ENCODE data around the gene HOXB4. TPM values are rescaled to one million over a fixed set of nuclear protein-coding genes. Genes with fewer than 3 reads are reported as not detected.

HOXB4 gene
- total RNA-seq, 1 donor, result 1.7 TPM

GRCh38 chr17:48624118-48624517 lies 46.0 kb upstream of the HOXB4 start:
- DNase-seq (ENCODE audit: low read depth), result no peak
- TF ChIP-seq CTCF (IDR thresholded peaks at IDR 0.05; ENCODE audit: insufficient read depth, low read depth, low read length), result no peak
- H3K4me3 ChIP-seq (ENCODE audit: low read depth, low read length), result no peak overlapping the region

GRCh38 chr17:48623583-48623982 lies 45.4 kb upstream of the HOXB4 start:
- no peak for DNase-seq (ENCODE audit: low read depth)
- H3K4me3 ChIP-seq (ENCODE audit: low read depth, low read length), result no peak overlapping the region
- TF ChIP-seq CTCF (IDR thresholded peaks at IDR 0.05; ENCODE audit: insufficient read depth, low read depth, low read length), result no peak

- no peak for DNase-seq (ENCODE audit: low read depth)
- H3K4me3 ChIP-seq (ENCODE audit: low read depth, low read length), result no peak overlapping the region
- no peak for TF ChIP-seq CTCF (IDR thresholded peaks at IDR 0.05; ENCODE audit: insufficient read depth, low read depth, low read length)
Observed at GRCh38 chr17:48622857-48623256, 44.7 kb upstream of the HOXB4 start.

- no peak overlapping the region for H3K4me3 ChIP-seq (ENCODE audit: low read depth, low read length)
- no peak for TF ChIP-seq CTCF (IDR thresholded peaks at IDR 0.05; ENCODE audit: insufficient read depth, low read depth, low read length)
- no peak for DNase-seq (ENCODE audit: low read depth)
Observed at GRCh38 chr17:48621410-48622392, 43.6 kb upstream of the HOXB4 start.

GRCh38 chr17:48620461-48621139 lies 42.5 kb upstream of the HOXB4 start:
- no peak overlapping the region for H3K4me3 ChIP-seq (ENCODE audit: low read depth, low read length)
- no peak for TF ChIP-seq CTCF (IDR thresholded peaks at IDR 0.05; ENCODE audit: insufficient read depth, low read depth, low read length)
- no peak for DNase-seq (ENCODE audit: low read depth)

GRCh38 chr17:48619826-48620449 lies 41.8 kb upstream of the HOXB4 start:
- TF ChIP-seq CTCF (IDR thresholded peaks at IDR 0.05; ENCODE audit: insufficient read depth, low read depth, low read length), result no peak
- DNase-seq (ENCODE audit: low read depth), result no peak
- no peak overlapping the region for H3K4me3 ChIP-seq (ENCODE audit: low read depth, low read length)
